GM12872 (cell line): ENCODE measurements around the gene AKIRIN1.
A peak's percentile ranks its signal among the peaks of the same experiment; 100 is the strongest.

Experiments
- TF ChIP-seq, protein P1 (sequence below): IDR thresholded peaks from 3 replicates; pipeline ENCODE4 v1.5.1; 2011; ENCODE audit warnings: low read depth, mild to moderate bottlenecking, low read length, moderate library complexity; ENCODE audit not compliant: insufficient read depth

AKIRIN1 gene

GRCh38 chr1:38958967-38959366, 32.1 kb upstream of the AKIRIN1 start:
- TF ChIP-seq, protein P1, sequence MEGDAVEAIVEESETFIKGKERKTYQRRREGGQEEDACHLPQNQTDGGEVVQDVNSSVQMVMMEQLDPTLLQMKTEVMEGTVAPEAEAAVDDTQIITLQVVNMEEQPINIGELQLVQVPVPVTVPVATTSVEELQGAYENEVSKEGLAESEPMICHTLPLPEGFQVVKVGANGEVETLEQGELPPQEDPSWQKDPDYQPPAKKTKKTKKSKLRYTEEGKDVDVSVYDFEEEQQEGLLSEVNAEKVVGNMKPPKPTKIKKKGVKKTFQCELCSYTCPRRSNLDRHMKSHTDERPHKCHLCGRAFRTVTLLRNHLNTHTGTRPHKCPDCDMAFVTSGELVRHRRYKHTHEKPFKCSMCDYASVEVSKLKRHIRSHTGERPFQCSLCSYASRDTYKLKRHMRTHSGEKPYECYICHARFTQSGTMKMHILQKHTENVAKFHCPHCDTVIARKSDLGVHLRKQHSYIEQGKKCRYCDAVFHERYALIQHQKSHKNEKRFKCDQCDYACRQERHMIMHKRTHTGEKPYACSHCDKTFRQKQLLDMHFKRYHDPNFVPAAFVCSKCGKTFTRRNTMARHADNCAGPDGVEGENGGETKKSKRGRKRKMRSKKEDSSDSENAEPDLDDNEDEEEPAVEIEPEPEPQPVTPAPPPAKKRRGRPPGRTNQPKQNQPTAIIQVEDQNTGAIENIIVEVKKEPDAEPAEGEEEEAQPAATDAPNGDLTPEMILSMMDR: no peak

GRCh38 chr1:38962113-38962512, 29.0 kb upstream of the AKIRIN1 start:
- TF ChIP-seq, protein P1: no peak

DNA sequence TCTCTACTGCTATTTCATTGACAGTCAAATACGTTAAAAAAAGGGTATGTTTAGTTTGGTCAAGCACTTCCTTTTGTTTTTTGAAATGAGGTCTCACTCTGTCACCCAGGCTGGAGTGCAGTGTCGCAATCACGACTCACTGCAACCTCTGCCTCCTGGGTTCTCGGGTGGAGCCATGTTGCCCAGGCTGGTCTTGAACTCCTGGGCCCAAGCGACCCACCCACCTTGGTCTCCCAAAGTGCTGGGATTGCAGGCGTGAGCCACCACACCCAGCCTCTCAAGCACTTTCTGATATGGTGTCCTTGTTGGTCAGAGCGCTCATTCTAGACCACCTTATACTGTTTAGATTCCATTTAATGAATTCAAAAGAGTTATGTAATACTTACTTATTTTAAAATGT, 28.5 kb upstream of the AKIRIN1 start:
- TF ChIP-seq, protein P1: no peak

GRCh38 chr1:38964140-38964548, 26.9 kb upstream of the AKIRIN1 start:
- TF ChIP-seq, protein P1: peak; percentile 59

DNA sequence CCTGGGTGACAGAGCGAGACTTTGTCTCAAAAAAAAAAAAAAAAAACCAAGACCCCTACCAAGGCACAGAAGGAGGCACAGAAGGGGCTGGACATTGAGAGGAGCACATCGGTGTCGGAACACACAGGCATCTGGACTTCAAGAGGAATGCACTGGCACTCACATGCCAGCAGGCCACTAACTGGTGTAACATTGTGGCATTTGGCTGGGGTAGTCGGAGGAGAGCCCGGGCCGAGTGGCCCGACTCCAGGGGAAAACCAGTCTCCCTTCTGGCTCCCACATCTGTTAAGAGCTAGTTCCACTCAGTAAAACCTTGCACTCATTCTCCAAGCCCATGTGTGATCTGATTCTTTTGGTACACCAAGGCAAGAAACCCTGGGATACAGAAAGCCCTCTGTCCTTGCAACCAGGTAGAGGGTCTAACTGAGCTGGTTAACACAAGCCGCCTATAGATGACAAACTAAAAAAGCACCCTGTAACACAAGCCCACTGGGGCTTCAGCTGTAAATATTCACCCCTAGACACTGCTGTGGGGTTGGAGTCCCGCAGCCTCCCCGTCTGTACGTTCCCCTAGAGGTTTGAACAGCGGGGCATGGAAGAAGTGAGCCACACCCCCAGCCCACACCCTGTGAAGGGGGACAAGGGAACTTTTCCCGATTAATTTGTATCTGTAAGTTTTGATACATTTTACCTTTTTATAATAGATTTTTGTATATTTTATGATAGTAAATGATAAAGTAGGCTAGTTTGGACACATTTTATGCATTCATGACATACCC, 17.2 kb upstream of the AKIRIN1 start:
- TF ChIP-seq, protein P1: no peak

DNA sequence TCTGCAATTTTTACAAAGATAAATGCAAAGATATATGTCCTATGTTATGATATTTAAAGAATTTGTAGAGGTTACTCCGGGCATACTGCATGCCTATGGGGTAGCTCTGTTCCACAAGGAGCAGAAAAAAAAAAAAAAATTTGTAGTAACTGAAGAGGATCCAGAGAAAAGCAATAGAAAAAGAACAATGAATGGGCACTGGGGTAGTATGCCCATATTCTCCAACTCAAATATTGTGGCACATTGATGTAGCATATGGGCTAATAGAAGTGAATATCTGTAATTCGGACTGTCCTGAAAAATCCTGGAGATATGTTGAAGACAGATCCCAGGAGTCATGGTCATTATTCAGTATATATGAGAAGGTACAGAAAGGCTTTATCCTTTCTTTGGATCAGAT, 1.1 kb upstream of the AKIRIN1 start:
- TF ChIP-seq, protein P1: no peak

GRCh38 chr1:38990386-38990737, 714 bp upstream of the AKIRIN1 start:
- TF ChIP-seq, protein P1: no peak
